T-helper 17 cell (primary cell): ENCODE results near the gene PVALB. TPM values are rescaled to one million over a fixed set of nuclear protein-coding genes. Genes with fewer than 3 reads are reported as not detected.

Source experiments
- total RNA-seq, 4 donors: library from RNA in 2 of 4; stranded (reverse) in 2 of 4; gene quantifications; one replicate each; pipeline ENCODE4 v1.2.3 and lab custom pipeline; 2022 to 2026

PVALB gene
- total RNA-seq, 2 donors from 2014 or later = 7.4 TPM; not detected in 1

Other genes with a start within 250 kb of the PVALB start
- gene CACNG2, start 113.3 kb downstream of the PVALB start, total RNA-seq = not detected
- gene IFT27, start 40.9 kb downstream of the PVALB start, total RNA-seq = 10 to 100 TPM; 14.7 to 20.7 TPM
- 10 to 100 TPM; 31.7 to 37.1 TPM for gene NCF4, start 44.0 kb upstream of the PVALB start, total RNA-seq
- gene CSF2RB, start 96.6 kb upstream of the PVALB start, total RNA-seq = 1 to 10 TPM; 5.1 to 8.0 TPM
- 10 to 100 TPM in 1 of 2 donors, under 1 TPM in 1; 0.60 to 10.7 TPM for gene TST, start 202.4 kb upstream of the PVALB start, total RNA-seq
- 10 to 100 TPM in 1 of 2 donors, 1 to 10 TPM in 1; 6.4 to 12.3 TPM for gene MPST, start 202.7 kb upstream of the PVALB start, total RNA-seq
- 10 to 100 TPM; 26.1 to 31.5 TPM for gene KCTD17, start 234.7 kb upstream of the PVALB start, total RNA-seq